Left ventricle myocardium inferior (tissue), 1 donor: ENCODE measurements around the gene TNK2. TPM values are rescaled to one million over a fixed set of nuclear protein-coding genes. Genes with fewer than 3 reads are reported as not detected.
A peak's percentile ranks its signal among the peaks of the same experiment; 100 is the strongest.

Experiments used
- DNase-seq: peaks from one replicate; pipeline ENCODE4 v3.0.0-alpha.2; 2020
- H3K27ac ChIP-seq: fragments of 200-600 bp; replicated peaks from 2 replicates; pipeline ENCODE4 v1.8.0; 2021
- H3K27me3 ChIP-seq: fragments of 200-600 bp; 2 replicates; pipeline ENCODE4 v1.8.0; 2021; ENCODE audit warnings: low read depth
- H3K36me3 ChIP-seq: fragments of 200-600 bp; 2 replicates; pipeline ENCODE4 v1.8.0; 2021
- H3K4me1 ChIP-seq: fragments of 200-600 bp; 2 replicates; pipeline ENCODE4 v1.8.0; 2021
- H3K4me3 ChIP-seq: fragments of 200-600 bp; 2 replicates; pipeline ENCODE4 v1.8.0; 2021; ENCODE audit warnings: mild to moderate bottlenecking, moderate library complexity
- H3K9me3 ChIP-seq: fragments of 200-600 bp; replicated peaks from 2 replicates; pipeline ENCODE4 v1.8.0; 2021
- intact Hi-C: fragments of 100-400 bp; cut with micrococcal nuclease; formaldehyde crosslinking; loops from one replicate; pipeline ENCODE4 v1.11.0; 2022
- total RNA-seq: library from RNA; stranded (reverse); fragmentation: NEBNext Ultra II Directional; extraction: Animal tissue kit (Norgen Biotek cat#: 25700); gene quantifications from one replicate; pipeline ENCODE4 v1.2.1, GENCODE V29; 2021
- TF ChIP-seq, protein P1 (sequence below): fragments of 200-600 bp; IDR thresholded peaks from 2 replicates; pipeline ENCODE4 v1.8.0; 2021; ENCODE audit warnings: antibody characterized with exemption, mild to moderate bottlenecking, borderline replicate concordance
- donor health status: DM: no; HTN: yes; CAD: no; lungs with severe emphysema.

Gene TNK2
- total RNA-seq, 1 donor from 2014 or later, result 33.2 TPM

GRCh38 chr3:195897081-195897852 is 11.1 kb downstream of the TNK2 start:
- Histone ChIP-seq H3K4me3 (peak overlapping the region; percentile 82), H3K4me1 (peaks cover 55% of the 10 kb centered on the region), H3K27me3 (no peaks in the 10 kb centered on the region), H3K9me3 (no peaks in the 10 kb centered on the region), H3K36me3 (no peaks in the 10 kb centered on the region), H3K27ac (peak overlapping the region; percentile 90)
- no peak for DNase-seq
- TF ChIP-seq, protein P1, sequence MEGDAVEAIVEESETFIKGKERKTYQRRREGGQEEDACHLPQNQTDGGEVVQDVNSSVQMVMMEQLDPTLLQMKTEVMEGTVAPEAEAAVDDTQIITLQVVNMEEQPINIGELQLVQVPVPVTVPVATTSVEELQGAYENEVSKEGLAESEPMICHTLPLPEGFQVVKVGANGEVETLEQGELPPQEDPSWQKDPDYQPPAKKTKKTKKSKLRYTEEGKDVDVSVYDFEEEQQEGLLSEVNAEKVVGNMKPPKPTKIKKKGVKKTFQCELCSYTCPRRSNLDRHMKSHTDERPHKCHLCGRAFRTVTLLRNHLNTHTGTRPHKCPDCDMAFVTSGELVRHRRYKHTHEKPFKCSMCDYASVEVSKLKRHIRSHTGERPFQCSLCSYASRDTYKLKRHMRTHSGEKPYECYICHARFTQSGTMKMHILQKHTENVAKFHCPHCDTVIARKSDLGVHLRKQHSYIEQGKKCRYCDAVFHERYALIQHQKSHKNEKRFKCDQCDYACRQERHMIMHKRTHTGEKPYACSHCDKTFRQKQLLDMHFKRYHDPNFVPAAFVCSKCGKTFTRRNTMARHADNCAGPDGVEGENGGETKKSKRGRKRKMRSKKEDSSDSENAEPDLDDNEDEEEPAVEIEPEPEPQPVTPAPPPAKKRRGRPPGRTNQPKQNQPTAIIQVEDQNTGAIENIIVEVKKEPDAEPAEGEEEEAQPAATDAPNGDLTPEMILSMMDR, result no peak
- intact Hi-C loops, result no loop called here

- TF ChIP-seq, protein P1, result no peak
- peaks cover 59% of the 10 kb centered on the region for H3K4me1 ChIP-seq
- intact Hi-C loops, result no loop called here
- H3K27ac ChIP-seq, result peak overlapping the region; percentile 90
- DNase-seq, result peak; percentile 52
- H3K9me3 ChIP-seq, result no peaks in the 10 kb centered on the region
- H3K4me3 ChIP-seq, result peak overlapping the region; percentile 82
- H3K36me3 ChIP-seq, result no peaks in the 10 kb centered on the region
- no peaks in the 10 kb centered on the region for H3K27me3 ChIP-seq
These were observed 11.8 kb downstream of the TNK2 start for GRCh38 chr3:195896361-195897080.

DNA sequence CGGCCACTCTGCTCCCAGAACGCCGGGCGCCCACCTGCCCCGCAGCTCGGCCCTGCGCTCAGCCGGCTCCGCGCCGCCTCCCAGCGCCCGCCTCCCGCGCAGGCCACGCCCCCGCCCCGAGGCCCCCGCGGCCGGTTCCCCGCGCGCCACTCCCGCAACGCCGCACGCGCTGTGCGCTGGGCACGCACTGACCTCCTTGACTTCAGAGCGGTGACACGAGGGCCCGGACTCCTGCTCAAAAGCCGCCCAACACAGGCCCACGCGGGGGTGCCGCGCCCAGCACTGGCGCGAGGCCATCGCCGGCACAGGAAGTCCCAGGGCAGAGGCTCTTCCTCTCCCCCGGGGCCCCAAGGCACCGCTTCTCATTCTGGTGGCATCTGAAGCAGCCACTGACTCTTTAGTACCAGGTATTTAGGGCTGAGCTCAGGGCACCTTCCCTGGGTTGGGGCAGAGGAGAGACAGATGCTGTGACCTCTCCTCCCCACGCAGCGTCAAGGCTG is 12.4 kb downstream of the TNK2 start:
- TF ChIP-seq, protein P1, result no peak
- Histone ChIP-seq H3K4me1 (peaks cover 61% of the 10 kb centered on the region), H3K27me3 (no peaks in the 10 kb centered on the region)

DNA sequence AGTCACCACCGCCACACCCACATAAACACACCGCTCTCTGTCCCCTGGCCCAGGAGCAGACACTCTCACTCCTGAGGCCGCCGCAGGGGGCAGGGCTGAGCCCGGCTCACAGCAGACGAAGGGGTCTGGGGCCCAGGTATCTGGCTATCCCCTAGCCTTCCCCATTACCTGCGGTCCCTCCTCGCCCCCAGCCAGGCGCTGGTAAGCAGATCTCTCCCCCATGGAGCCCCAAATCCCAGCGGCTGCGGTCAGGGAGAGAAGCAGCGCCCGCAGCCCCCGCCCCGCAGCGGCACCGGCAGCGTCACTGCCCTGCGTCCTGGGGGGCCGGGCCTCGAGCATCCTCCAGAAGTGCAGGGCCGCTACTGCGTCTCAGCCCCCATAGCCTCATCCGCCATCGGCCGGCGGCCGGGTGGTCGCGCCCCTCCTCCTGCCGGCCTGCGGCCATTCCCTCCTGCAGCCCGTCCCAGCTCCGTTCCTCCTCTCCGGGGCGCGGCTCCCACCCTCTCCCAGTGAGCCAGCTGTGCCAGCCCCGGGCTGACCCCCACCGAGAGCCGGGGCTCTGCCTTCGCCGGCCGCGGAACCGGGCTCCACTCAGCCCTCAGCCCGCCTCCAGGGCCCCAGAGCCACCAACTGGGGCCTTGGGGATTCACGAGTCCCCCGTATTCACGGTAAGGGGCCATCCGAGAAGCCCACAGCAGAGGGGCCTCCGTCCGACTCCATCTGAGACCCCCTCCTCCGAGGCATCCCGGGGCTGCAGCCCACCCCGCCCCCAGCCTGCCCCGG is 13.1 kb downstream of the TNK2 start:
- TF ChIP-seq, protein P1, result no peak
- intact Hi-C loops, result loop anchor here (2.0 kb wide), 1 partner anchor 32 kb away; no protein-coding TSS in a partner anchor

More for the DNA sequence above, 12.4 kb downstream of the TNK2 start:
- H3K36me3 ChIP-seq, result no peaks in the 10 kb centered on the region
- peak; percentile 74 for DNase-seq
- intact Hi-C loops, result loop anchor here (2.0 kb wide), 1 partner anchor 33 kb away; no protein-coding TSS in a partner anchor
- peak overlapping the region; percentile 82 for H3K4me3 ChIP-seq
- H3K9me3 ChIP-seq, result no peaks in the 10 kb centered on the region
- peak overlapping the region; percentile 90 for H3K27ac ChIP-seq

More for the DNA sequence above, 13.1 kb downstream of the TNK2 start:
- Histone ChIP-seq H3K4me3 (peak overlapping the region; percentile 82), H3K4me1 (peaks cover 61% of the 10 kb centered on the region), H3K27ac (peak overlapping the region; percentile 90), H3K36me3 (no peaks in the 10 kb centered on the region), H3K9me3 (no peaks in the 10 kb centered on the region), H3K27me3 (no peaks in the 10 kb centered on the region)
- peak; percentile 49 for DNase-seq
